ENCODE data around the gene BIN2.
"Not testable (repeated sequence)": the region's sequence is repeated elsewhere in the genome, so short reads cannot be mapped to it uniquely, and the experiment has no call there.

BIN2 gene

DNA sequence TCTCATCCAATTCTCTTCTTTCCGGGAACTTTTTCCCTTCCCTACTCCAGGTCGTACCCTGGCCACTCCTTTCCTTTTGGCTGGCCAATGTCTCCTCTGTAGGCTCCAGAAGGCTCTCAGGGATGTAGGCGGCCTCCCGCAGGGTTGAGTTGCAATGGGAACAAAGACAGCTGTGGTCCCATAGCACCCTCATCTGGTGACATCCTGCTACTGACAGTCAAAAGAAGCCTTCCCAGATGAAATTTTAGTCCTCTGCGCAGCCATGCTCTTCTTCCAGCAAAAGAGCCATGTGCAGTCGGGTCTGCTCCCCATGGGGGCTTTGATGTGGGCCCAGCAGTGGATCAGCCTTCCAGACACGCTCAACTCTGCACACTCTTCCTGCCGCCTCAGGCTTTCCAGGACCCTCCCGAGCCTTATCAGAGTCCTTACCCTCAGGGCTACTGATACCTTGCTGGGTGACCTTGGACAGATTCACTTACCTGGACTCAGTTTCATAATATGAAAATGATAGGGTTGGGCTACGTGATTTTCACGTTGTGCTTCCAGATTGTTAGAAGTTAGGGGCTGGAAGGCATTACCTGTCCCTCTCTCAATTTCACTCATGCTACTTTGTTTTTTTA is 28.0 kb upstream of the BIN2 start:
- in situ Hi-C loops (cut with MboI; ENCODE audit: low pct_unique_long_range_greater_than_20kb, low sequenced_read_pairs), result loop anchor here (25.0 kb wide), 1 partner anchor 540 kb away; no protein-coding TSS in a partner anchor
- peak; percentile 82 for DNase-seq

DNA sequence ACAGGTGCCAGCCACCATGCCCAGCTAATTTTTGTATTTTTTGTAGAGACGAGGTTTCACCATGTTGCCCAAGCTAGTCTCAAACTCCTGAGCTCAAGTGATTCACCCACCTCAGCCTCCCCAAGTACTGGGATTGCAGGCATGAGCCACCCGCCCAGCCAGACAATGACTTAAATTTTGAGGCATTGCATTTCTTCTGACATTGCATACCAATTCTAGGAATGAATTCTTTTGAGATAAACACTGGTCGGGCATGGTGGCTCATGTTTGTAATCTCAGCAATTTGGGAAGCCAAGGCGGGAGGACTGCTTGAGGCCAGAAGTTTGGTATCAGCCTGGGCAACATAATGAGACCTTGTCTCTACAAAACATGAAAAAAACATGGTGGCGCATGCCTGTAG is 25.1 kb upstream of the BIN2 start:
- no peak for DNase-seq
- in situ Hi-C loops (cut with MboI; ENCODE audit: low pct_unique_long_range_greater_than_20kb, low sequenced_read_pairs), result no loop called here

DNA sequence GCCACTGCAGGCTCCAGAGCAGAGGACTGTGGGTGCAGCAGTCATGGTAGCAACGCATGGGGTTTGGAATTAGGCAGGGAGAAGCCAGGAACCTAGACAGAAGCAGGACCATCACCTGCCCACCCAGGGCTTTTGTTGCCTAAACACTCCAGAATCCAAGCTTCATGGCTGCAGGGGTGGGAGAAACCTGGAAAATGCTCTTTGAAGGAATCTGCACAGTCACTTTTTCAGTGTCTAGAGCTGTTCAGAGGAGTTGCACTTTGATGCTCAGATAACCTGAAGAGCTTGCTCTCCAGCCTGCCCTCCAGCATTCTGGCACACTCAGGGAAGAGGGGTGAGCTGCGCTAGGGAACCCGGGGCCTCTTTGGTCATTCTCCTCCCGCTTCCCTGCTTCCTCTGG is 24.1 kb upstream of the BIN2 start:
- no peak for DNase-seq
- in situ Hi-C loops (cut with MboI; ENCODE audit: low pct_unique_long_range_greater_than_20kb, low sequenced_read_pairs), result no loop called here

DNA sequence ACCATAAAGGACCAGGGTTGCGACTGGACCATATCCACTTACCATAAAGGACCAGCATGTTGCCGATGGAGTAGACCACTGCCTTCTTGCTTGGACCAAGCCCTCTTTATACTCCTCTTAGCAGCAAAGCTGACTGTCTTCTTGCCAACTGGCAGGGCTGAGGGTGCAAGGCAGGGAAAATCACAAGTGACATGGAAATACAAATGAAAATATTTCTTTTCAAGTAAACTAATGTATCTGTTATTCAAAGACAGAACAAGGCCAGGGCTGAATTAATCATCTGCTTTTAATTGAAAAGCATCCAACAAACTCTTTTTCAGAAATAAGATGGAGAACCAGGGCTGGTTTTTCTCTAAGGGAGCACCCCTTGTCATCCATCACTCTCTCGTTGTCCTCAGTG is 22.6 kb upstream of the BIN2 start, which contains the start of gene CELA1:
Gene CELA1 (minus strand): TSS at position 99 of the 400 bp plus-strand sequence. CDS start 41 bp downstream, at position 58.
- DNase-seq, result no peak
- in situ Hi-C loops (cut with MboI; ENCODE audit: low pct_unique_long_range_greater_than_20kb, low sequenced_read_pairs), result no loop called here

DNA sequence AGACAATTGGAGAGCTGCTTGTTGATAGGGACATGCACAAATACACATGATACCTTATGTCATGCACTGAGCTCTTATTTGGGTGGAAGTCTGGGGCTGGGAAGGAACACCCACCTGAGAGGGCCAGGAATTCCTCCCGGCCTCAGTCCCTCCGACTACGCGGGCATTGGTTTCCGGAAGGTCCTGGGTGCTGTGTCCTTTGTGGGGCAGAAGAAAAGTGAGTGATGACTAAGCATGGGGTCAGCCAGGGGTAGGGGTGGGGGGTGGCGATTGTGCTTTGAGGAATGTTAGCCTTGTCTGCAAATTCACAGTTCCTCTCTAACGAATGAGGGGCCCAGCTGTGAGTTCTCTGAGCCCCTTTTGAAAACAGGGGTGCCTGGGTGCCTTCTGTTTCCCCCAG is 21.7 kb upstream of the BIN2 start:
- in situ Hi-C loops (cut with MboI; ENCODE audit: low pct_unique_long_range_greater_than_20kb, low sequenced_read_pairs), result no loop called here
- DNase-seq, result no peak

DNA sequence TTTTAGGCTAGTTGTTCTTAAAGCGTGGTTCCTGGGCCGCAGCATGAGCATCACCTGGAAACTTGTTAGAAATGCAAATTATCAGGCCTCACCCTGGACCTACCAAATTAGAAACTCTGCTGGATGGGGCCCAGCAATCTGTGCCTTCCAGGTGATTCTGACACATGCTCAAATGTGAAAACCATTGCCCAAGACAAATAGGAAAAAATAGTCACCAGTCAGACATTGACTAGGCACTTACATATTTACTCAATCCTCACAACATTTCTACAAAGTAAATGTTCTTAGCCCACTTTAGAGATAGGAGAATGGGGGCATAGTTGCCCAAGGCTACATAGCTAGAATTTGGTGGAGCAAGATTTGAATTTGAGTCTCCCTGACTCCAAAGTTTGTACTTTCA is 19.2 kb upstream of the BIN2 start:
- in situ Hi-C loops (cut with MboI; ENCODE audit: low pct_unique_long_range_greater_than_20kb, low sequenced_read_pairs), result no loop called here
- no peak for DNase-seq

DNA sequence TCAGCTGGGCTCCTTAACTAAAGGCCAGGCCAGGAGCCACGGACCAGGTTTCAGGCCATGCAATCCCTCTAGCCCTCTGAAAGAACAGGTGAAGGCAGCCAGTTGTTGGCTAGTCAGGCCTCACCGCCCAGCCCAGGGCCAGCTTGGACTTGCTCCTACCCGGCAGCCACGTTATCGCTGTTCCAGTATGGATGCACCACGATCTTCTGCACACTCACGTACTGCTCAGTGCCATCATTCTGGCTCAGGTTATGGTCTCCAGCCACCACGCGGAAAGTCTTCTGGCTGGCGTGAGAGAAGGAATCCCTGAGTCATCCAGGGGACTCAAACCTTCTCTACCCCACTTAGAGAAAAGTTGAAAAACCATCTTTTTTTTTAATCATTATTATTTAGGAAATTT is 18.4 kb upstream of the BIN2 start:
- no peak for DNase-seq
- in situ Hi-C loops (cut with MboI; ENCODE audit: low pct_unique_long_range_greater_than_20kb, low sequenced_read_pairs), result no loop called here

DNA sequence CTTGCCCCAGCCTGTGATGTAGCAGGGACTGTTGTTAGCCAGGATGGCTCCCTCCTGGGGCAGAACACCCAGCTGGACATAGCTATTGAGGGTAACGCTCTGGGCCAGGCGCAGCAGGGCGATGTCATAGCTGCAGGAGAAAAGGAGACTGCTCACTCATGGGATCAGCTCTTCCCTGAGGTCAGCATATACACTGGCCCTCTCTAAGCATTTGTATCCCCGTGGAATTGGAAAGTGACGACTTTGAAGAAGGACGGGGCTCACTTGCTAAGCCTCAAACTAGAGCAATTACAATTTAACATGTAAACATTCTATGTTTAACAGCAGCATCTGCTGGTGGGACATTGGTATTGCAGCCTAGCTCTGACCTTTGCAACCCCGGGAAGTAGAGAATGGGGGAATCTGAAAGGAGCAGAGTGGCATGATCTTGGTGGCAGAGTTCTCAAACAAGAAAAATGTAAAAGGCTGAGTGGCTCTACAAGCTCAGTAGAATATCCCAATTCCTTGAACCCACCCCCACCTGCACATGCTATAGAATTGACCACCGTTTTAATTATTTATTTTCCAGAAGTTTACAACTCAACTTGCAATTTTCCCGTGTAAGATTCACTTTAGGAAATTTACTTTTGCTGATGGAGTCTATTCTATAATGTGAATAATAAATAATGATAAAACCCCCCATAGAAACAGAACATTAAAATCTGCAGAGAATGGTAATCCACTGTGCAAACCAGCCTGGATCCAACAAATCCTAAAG is 17.5 kb upstream of the BIN2 start:
- DNase-seq, result peak; percentile 87
- in situ Hi-C loops (cut with MboI; ENCODE audit: low pct_unique_long_range_greater_than_20kb, low sequenced_read_pairs), result no loop called here

DNA sequence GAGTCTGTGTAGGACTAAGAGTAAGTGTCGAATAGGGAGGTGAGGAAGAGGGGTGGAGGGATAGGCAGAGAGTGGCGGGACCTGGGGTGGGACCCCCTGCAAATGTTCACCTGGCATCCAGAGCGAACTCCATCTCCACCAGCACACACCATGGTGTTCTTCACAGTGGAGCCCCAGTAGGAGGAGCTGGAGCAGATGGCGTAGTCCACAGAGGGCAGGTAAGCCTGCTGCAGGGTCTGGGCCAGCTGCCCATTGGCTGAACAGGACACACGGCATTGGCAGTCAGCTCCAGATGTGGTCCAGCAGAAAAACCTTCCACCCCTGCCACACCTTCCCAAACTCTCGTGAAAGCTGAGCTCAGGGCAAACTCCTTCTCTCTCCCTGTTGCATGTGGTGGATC is 15.8 kb upstream of the BIN2 start:
- DNase-seq, result no peak
- in situ Hi-C loops (cut with MboI; ENCODE audit: low pct_unique_long_range_greater_than_20kb, low sequenced_read_pairs), result no loop called here

DNA sequence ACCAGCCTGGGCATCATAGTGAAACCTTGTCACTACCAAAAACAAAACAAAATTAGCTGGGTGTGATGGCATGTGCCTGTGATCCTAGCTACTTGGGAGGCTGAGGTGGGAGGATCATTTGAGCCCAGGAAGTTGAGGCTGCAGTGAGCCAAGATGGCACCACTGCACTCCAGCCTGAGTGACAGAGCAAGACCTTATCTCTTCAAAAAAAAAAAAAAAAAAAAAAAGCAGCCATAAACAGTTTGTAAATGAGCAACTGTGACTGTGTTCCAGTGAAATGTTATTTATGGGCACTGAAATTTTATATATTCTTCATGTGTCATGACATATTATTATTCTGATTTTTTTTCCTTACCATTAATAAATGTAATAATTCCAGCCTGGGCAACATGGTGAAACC is 13.4 kb upstream of the BIN2 start:
- in situ Hi-C loops (cut with MboI; ENCODE audit: low pct_unique_long_range_greater_than_20kb, low sequenced_read_pairs); DNase-seq: not testable (repeated sequence)

DNA sequence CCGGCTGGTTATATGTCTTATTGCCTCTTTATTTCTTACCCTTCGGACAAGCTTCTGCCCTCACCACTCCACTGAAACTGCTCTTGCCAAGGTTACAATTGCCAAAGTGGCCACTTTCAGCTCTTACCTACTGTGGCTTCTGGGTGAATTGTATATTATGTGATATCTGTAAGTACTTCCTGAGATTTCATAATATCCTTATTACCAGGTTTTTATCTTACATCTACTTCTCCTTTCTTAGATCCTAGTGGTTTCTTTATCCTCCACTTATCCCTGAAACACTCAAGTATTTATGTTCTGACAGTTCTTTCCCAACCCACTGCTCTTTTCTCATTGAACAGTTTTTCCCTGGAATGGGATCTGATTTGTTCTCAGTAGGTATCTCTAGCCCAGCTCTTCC is 12.0 kb upstream of the BIN2 start:
- peak; percentile 66 for DNase-seq
- in situ Hi-C loops (cut with MboI; ENCODE audit: low pct_unique_long_range_greater_than_20kb, low sequenced_read_pairs), result no loop called here

DNA sequence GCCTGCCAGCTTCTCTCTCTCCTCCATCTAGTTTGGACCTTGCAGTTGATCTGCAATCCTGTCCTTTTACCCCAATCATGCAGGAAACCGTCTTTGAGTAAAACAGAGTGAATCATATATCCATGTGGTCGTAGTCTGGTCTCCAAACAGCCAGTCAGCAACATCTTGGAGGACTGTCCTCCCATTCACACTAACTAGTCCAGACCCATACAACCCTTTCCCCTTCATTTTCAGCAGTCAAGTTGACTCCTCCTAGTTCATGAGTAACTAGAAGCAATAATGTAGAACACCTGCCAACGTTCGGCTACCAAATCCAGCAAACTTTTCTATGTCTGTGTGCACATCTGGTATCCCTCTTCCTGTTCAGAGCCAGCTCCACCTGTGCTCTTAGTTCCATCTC is 10.8 kb upstream of the BIN2 start:
- in situ Hi-C loops (cut with MboI; ENCODE audit: low pct_unique_long_range_greater_than_20kb, low sequenced_read_pairs), result no loop called here
- no peak for DNase-seq

DNA sequence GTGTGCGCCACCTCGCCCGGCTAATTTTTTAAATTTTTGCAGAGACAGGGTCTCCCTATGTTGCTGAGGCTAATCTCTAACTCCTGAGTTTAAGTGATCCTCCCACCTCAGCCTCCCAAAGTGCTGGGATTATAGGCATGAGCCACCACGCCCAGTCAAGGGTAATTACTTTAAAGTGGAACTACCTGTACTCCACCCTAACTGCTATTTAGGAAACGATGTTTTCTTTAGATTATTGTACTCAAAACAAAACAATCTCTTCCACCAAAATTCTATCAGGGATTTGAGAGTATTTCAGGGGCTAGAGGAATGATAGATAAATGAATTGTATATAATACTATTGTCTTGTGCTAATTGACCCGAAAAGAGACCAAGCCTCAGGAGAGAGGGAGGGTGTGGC is 9.6 kb upstream of the BIN2 start:
- DNase-seq, result no peak
- in situ Hi-C loops (cut with MboI; ENCODE audit: low pct_unique_long_range_greater_than_20kb, low sequenced_read_pairs), result no loop called here

DNA sequence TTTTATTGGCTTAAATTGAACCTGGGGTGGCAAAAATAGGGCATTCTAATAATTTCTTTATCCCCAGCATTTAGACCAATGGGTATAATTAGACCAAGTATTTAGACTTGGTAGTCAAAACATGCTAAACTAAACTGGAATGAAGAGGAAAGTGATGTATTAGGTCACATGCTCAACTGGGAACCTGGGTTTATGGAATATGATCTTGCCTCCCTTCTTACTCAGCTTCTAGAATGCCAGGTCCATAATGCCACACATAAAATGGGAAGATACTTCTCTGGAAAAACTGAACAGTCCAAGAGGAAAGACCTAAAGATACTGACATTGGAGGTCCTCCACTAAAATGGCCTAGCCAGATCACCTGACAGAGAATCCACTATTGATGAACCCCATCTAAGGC is 6.2 kb upstream of the BIN2 start:
- DNase-seq, result no peak
- in situ Hi-C loops (cut with MboI; ENCODE audit: low pct_unique_long_range_greater_than_20kb, low sequenced_read_pairs), result no loop called here

DNA sequence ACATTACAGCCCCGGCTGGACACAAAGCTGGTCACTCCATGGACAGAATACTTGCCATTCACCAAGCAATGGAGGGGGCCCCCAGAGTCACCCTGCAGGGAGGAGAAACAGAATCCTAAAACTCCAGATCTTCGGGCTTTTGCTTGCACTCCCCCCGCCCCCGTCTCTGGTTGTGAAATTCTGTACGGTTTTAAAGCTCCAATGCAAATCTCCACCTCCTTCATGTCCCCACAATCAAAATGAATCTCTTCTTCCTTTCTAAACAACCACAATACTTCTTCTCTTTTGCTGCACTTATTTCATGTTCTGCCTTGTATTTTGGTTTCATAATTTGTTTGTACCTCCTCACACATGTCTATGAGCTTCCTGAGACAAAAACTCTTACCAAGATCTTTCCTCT is 5.8 kb upstream of the BIN2 start:
- in situ Hi-C loops (cut with MboI; ENCODE audit: low pct_unique_long_range_greater_than_20kb, low sequenced_read_pairs), result no loop called here
- DNase-seq, result no peak

DNA sequence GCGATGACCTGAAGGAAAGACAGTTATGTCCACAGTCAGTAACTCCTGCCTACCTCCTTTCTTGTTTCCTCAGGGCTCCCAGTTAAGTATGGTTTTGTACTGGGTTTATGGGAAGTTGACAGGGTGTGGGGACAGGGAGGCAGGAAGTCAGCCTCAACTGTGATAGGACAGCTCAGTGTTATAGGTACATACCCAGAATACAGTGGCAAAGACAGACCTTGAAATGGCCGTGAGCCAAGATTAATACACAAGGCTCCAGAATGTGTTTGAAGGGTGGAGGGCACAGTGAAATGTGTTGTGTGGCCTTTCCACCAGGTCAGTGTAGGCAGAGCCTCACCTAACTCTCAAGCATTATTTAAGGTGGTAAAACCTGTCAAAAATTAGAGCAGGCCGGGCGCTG is 4.6 kb upstream of the BIN2 start:
- in situ Hi-C loops (cut with MboI; ENCODE audit: low pct_unique_long_range_greater_than_20kb, low sequenced_read_pairs), result no loop called here
- DNase-seq, result no peak

DNA sequence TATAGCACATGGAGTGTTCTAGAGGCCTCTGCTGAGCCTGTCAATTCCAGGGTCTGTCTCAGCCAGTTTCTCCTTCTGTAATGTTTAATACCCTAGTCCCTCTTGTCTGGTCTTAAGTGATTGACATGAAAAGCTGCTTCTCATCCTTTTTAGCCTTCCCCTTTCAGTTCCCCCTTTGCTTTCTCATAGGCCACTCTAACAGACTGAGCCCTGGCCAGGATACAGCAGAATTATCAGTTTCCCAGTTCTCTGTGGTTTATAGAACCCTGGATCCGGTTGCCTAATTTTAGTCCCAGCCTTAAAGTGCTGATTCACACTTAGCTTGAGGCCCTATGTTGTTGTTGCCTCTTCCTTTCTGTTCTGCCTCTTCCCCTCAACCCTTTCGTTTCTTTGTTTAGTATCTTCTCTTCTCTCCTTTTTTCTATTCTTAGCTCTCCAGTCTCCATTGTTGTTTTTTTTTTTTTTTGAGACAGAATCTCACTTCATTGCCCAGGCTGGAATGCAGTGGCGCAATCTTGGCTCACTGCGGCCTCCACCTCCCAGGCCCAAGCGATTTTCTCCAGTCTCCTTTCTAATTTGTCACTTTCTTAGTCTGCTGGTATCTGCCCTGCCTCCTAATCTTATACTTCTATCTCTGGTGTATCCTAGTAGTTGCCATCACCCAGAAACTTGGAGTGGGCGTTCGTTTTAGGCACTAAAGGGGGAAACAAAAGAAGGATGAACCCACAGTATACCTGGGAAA is 2.9 kb upstream of the BIN2 start:
- peak; percentile 98 for DNase-seq
- in situ Hi-C loops (cut with MboI; ENCODE audit: low pct_unique_long_range_greater_than_20kb, low sequenced_read_pairs), result no loop called here

DNA sequence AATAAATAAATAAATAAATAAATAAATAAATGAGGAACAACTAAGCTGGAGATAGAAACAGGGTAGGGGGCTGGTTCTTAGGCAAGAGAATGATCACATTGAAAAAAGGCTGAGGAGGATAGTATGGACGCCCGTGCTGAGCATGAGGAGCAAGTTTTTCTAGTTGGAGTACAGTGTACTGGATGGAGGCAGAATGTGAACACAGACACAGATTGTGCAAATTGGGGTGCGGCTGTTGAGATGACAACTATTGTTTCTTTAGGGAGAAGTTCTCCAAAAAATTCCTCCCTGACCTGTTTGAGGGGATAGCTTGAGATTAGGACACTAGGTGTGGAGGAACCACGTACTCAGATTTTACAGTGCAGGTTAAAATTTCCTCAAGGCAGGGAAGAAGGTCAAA is 979 bp upstream of the BIN2 start:
- DNase-seq, result no peak
- in situ Hi-C loops (cut with MboI; ENCODE audit: low pct_unique_long_range_greater_than_20kb, low sequenced_read_pairs), result no loop called here

DNA sequence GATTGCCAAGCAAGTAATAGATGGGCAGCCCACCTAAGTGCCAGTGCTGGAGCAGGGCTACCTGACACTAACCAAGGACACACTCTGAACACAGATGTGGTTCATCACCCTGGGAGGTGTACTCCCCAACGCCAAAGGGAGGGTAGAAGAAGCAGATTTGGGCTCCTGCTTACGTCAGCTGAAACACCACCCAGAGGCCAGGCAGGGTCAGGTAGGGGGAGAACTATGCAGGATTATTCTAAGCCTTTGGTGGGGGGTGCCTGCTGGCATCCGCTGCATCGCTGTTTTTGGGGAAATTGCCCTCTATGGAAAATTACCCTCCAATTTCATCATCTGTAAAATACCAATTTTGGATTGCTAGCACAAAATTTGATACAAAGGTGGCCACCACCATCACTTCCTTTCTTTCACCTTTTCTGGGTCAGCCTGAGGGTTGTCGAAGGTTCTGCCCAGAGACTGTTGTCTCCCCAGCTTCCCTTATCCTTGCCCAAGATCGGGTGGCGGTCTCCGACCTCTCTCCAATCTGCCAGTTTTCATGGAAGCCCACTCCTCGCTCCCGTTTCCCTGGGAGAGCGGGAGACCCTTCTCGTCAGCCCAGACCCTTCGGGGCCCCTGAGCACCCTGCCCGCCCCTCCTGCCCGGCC is 535 bp downstream of the BIN2 start:
- in situ Hi-C loops (cut with MboI; ENCODE audit: low pct_unique_long_range_greater_than_20kb, low sequenced_read_pairs), result no loop called here
- DNase-seq, result no peak

DNA sequence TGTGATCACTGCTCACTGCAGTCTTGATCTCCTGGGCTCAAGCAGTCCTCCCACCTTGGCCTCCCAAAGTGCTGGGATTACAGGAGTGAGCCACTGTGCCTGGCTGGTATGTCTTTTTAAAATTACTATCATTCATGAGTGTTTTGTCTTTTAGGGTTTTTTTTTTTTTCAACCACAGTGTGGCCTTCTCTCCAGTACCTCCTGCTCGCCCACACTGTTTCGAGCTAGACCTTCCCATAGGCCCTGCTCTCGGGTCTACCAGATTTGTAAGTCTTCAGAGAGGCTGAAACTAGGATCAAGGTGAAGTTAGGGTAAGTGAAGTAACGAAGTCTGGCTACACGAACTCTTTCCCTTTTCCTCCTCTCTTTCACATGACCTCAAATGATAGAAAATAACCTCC is 1.5 kb downstream of the BIN2 start:
- in situ Hi-C loops (cut with MboI; ENCODE audit: low pct_unique_long_range_greater_than_20kb, low sequenced_read_pairs), result no loop called here
- DNase-seq, result no peak
